NCI-H748 (cell line): Measurements from ENCODE around the gene CCL7.

Source experiments
- DNase-seq: peaks from one replicate; lab custom pipeline; 2025; ENCODE audit not compliant: unreplicated experiment; lab: John Stamatoyannopoulos, UW

CCL7 gene

GRCh38 chr17:34246446-34246845, 23.6 kb upstream of the CCL7 start:
- no peak for DNase-seq

GRCh38 chr17:34246881-34247280, 23.1 kb upstream of the CCL7 start:
- DNase-seq = no peak

GRCh38 chr17:34248511-34249024, 21.5 kb upstream of the CCL7 start:
- DNase-seq = no peak

- DNase-seq = no peak
These were observed 21.0 kb upstream of the CCL7 start for GRCh38 chr17:34249061-34249460.

GRCh38 chr17:34249478-34249877, 20.5 kb upstream of the CCL7 start:
- no peak for DNase-seq

- DNase-seq = no peak
These were observed 18.8 kb upstream of the CCL7 start for GRCh38 chr17:34251186-34251585.

GRCh38 chr17:34252095-34252443, 18.0 kb upstream of the CCL7 start:
- DNase-seq = no peak

- DNase-seq = no peak
These were observed 17.4 kb upstream of the CCL7 start for GRCh38 chr17:34252444-34253138.

GRCh38 chr17:34253139-34253525, 16.9 kb upstream of the CCL7 start:
- no peak for DNase-seq

- DNase-seq = no peak
These were observed 15.9 kb upstream of the CCL7 start for GRCh38 chr17:34254146-34254545.

- peak; percentile 52 for DNase-seq
These were observed 15.2 kb upstream of the CCL7 start, which contains the start of gene CCL2 for GRCh38 chr17:34254651-34255380. Gene CCL2, plus strand, starts transcription at chr17:34255285. Its CDS starts 65 bp downstream, at chr17:34255350.

- DNase-seq = no peak
These were observed 14.7 kb upstream of the CCL7 start for GRCh38 chr17:34255381-34255732.

GRCh38 chr17:34255841-34256240, 14.2 kb upstream of the CCL7 start:
- DNase-seq = no peak

GRCh38 chr17:34257299-34257985, 12.6 kb upstream of the CCL7 start:
- DNase-seq = no peak

- DNase-seq = no peak
These were observed 12.1 kb upstream of the CCL7 start for GRCh38 chr17:34257986-34258326.

- DNase-seq = no peak
These were observed 10.9 kb upstream of the CCL7 start for GRCh38 chr17:34259146-34259545.

GRCh38 chr17:34260861-34261260, 9.2 kb upstream of the CCL7 start:
- no peak for DNase-seq

- no peak for DNase-seq
These were observed 8.3 kb upstream of the CCL7 start for GRCh38 chr17:34261568-34262337.

GRCh38 chr17:34265711-34266110, 4.3 kb upstream of the CCL7 start:
- DNase-seq = no peak

GRCh38 chr17:34275881-34276280, 5.9 kb downstream of the CCL7 start:
- DNase-seq = no peak

- no peak for DNase-seq
These were observed 6.8 kb downstream of the CCL7 start for GRCh38 chr17:34276826-34277225.
